GM08714 (cell line): ENCODE measurements around the gene U2AF1L4.

Experiments used
- H3K4me3 ChIP-seq: fragments of 200-500 bp; sonication (Bioruptor generic); 2 replicates; pipeline ENCODE4 v1.5.1; 2014; ENCODE audit warnings: mild to moderate bottlenecking, low read length, inconsistent platforms
- ZNF274 ChIP-seq: IDR thresholded peaks from 2 replicates; pipeline ENCODE4 v1.6.1; 2012; ENCODE audit warnings: mild to moderate bottlenecking, low read depth, low read length

The U2AF1L4 gene, protein sequence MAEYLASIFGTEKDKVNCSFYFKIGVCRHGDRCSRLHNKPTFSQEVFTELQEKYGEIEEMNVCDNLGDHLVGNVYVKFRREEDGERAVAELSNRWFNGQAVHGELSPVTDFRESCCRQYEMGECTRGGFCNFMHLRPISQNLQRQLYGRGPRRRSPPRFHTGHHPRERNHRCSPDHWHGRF

DNA sequence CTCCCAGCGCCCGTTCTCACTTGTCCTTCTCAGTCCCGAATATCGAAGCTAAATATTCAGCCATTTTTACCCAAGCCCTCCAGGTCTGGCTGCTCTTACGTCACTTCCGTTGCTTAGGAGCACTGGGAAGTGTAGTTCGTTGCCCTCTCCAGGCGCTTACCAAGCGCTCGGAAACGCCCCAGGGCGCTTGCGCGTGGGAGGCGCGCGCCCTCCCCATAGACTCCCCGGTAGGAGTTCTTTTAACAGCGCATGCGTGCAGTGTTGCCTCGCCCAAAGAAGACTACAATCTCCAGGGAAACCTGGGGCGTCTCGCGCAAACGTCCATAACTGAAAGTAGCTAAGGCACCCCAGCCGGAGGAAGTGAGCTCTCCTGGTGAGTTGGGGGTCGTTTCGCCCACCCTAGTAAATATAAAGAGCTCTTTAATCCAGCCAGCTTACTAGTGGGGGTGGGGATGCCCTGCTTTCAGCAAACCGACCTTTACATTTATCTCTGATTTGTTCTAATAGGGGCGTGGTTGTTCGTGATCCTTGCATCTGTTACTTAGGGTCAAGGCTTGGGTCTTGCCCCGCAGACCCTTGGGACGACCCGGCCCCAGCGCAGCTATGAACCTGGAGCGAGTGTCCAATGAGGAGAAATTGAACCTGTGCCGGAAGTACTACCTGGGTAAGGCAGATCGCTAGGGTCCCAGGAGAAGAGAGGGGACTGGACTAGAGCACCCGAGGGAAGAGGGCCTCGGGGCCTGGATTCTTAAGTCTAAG, at the start of gene U2AF1L4, which contains the start of gene PSENEN:
TSS of gene U2AF1L4 (minus strand) at position 91 of the 759 bp plus-strand sequence. CDS start at position 64, 27 bp downstream.
TSS of gene PSENEN (plus strand) at position 324 of the 759 bp plus-strand sequence. CDS start at position 604, 280 bp downstream.
- TF ChIP-seq ZNF274 = no peak
- H3K4me3 ChIP-seq = peak within 1 kb of the TSS; percentile 91

DNA sequence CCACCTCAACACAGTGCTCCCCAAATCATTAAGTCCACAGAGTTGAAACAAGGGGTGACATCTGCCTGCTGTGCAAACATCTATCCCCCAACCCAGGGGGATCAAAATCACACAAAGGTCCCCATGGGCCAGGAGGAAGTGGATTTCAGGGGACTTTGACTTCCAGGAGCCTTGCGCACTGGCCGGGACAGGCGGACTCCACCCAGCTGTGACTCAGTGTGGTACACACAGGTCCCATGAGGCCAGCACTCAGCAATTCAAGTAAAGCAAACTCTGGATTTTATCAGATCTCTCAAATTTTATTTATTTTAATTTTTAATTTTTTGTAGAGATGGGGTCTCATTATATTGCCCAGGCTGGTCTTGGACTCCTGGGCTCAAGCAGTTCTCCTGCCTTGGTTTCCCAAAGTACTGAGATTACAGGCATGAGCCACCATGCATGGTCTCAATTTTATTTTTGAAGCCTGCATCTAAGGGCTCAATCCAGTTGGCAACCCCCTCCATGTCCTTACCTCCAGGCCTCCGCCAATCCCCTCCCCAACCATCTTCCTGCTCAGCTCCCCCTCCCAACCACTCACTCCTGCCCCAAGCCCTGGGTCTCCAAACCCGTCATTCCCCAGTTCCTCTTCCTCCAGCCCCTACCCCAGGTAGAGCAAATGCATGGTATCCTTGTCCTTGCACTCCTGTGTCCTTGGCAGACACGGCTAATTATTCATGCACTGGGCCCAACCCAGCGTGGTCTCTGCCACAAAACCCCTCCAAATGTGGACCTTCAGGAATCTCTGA, 48.4 kb upstream of the U2AF1L4 start:
- TF ChIP-seq ZNF274 = no peak
- H3K4me3 ChIP-seq = no peak overlapping the region

DNA sequence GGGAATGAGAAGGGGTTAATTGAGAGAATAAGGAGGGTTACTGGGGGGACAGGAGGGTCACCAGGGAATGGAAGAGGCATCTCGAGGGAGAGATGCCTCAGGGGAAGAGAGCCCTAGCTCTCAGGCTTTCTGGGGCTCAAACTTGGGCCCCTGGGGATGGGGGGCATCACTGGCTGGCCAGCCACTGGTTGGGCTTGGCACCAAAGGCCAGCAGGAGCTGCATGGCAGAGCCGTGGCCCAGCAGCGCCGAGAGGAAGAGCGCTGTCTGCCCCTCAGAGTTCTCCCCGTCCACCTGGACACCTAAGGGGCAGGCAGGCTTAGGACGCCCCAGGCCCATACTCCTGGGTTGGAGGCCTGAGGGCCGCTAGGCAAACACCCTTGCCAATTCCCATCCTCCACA, 47.7 kb upstream of the U2AF1L4 start:
- no peak overlapping the region for H3K4me3 ChIP-seq
- TF ChIP-seq ZNF274 = no peak

DNA sequence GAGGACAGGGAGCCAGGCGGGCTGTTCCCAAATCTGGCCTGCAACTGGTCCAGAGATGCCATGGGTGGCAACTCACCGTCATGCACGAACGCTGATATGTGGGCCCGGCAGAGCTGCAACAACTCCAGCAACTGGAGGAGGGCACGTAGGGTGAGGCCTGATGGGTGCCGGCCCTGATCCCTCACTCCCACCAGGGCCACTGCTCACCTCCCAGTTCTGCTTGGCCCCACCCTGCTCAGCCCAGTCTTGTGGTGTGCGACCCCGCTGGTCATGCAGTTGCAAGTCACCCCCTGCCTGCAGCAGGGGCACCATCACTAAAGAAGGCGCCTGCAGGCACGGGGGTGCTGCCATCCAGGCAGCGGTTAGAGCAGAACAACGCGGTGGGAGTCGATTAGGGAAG, 47.1 kb upstream of the U2AF1L4 start:
- TF ChIP-seq ZNF274 = no peak
- no peak overlapping the region for H3K4me3 ChIP-seq

DNA sequence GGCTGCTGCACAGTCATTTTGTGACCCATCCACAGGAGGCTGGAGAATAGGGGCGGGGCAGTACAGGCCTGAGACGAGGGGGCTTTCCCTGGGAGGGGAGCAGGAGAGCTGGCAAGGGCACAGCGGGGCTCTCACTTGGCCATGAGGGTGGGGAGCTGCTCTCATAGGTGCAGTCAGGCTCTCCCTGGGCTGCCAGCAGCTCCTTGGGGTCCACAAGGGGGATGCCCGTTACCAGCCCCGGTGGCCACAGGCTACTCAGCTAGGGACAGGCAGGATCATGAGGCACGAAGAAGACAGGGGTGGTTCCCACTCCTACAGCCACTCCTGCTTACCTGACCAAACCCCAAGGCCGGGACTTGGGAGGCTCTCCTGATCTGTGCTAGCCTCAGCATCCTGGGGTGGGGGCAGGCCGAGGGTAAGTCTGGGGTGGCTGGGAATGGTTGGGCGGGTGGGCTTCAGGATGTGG, 46.6 kb upstream of the U2AF1L4 start:
- TF ChIP-seq ZNF274 = no peak
- no peak overlapping the region for H3K4me3 ChIP-seq

DNA sequence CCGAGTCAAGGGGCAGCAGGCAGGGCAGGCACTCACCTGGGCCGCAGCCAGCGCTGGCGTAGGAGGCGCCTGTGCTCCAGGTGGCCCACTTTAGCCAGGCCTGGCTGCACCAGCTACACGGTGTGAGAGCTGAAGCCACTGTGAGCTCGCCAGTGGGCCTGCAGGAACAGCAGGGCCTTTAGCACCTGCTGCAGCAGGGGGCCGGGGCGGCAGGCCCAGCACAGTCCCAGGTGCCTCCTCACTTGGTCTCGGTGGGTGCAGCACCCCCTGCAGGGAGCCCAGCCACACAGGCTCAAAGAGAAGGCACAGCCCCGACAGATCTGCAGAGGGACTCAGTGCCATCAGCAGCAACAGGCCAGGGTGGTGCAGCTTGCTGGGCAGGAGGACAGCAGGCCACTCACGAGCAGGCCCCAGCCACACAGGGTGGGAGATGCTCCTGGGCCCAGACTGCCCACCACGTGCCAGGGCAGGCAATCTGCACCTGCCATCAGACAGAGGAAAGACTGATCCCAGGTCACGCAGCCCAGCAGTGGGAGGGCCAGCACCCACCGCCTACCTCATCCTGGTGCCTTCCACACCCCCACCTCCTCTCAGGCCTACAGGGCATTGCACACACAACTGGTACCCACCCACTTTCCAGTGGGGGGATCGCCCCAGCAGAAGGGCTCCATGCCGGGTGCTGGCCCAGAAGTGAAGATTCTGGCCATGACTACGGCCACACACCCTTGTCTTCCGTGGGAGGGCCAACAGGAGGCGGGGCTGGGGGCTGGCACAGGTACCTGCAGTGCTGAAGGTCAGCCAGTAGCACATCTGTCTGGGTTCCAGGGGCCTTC, 46.0 kb upstream of the U2AF1L4 start:
- no peak overlapping the region for H3K4me3 ChIP-seq
- no peak for TF ChIP-seq ZNF274

DNA sequence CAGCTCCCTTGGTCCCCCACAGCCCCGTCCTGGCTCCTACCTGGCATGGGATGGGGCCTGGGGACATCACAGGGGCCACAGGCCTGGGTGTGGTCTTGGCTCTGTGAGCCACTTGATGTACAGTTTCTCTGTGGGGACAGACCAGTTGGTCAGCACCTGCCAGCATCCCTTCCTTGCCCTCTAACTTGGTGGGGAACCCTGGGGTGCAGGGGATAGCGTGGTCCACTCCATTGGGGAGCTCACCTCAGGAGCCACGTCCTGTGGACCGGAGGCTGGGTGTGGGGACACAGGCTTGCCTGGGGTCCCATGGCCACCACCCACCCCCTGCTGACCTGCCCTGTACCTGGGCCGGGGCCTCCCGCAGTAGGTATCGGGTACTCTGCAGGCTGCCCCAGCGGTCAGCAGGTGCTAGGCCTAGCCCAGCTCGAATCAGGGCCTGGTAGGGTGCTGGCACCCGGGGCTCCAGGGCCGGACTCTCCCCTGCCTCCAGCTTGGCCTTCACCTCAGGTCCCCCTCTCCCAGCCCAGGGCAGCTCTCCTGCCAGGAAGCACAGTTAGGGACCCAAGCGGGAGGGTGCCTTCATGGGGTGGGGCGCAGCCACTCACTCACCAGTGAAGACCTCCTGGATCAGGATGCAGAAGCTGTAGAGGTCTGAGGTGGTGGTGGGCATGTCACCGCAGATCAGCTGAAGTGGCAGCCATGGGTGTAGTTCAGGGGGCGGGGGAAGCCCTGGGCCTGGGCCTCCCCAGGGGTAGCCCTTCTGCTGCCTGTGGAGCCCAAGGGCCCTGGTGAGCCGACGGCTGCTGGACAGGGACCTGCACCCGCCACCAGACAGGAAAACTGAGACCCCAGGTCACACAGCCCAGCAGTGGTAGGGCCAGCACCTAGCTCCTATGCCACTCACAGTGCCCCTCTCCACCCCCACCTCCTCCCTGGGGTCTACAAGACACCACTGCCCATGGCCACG, 45.0 kb upstream of the U2AF1L4 start:
- no peak for TF ChIP-seq ZNF274

DNA sequence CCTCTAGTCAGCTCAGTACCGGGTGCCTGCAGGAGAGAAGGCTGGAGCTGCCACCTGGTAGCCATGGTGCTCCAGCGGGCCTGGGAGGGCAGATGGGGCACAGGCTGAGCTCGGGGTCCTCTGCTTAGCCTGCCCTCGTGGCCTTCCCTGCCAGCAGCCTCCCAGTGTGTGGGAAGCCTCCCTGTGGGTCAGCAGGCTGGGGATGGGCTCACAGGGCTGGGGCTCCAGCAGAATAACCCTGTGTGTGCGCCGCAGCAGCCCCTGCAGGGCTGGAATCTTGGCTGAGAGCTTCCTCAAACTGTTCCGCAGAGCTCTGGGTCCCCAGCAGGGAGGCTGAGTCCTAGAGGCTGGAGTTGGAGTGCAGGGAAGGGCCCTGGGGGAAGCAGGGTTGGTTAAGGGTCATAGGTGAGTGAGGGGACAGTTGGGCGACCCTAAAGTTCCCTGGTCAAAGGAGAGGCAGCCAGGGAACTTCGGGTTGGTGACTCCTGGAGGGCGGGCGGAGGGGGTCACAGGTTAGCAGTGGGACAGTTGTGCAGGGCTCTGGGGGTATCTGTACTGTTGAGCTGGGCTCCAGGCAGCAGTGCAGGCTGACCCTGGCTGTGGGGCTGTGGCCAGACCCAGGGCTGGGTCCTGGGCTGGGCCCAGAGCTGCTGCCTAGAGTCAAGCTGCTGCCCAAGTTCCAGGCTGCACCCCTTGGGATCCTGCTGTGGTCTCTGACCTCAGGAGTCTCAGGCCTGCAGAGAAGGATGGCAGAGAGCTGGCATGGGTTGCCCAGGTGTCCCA, 44.2 kb upstream of the U2AF1L4 start:
- no peak for TF ChIP-seq ZNF274
- H3K4me3 ChIP-seq = no peak overlapping the region

More for the DNA sequence above, 45.0 kb upstream of the U2AF1L4 start:
- no peak overlapping the region for H3K4me3 ChIP-seq

DNA sequence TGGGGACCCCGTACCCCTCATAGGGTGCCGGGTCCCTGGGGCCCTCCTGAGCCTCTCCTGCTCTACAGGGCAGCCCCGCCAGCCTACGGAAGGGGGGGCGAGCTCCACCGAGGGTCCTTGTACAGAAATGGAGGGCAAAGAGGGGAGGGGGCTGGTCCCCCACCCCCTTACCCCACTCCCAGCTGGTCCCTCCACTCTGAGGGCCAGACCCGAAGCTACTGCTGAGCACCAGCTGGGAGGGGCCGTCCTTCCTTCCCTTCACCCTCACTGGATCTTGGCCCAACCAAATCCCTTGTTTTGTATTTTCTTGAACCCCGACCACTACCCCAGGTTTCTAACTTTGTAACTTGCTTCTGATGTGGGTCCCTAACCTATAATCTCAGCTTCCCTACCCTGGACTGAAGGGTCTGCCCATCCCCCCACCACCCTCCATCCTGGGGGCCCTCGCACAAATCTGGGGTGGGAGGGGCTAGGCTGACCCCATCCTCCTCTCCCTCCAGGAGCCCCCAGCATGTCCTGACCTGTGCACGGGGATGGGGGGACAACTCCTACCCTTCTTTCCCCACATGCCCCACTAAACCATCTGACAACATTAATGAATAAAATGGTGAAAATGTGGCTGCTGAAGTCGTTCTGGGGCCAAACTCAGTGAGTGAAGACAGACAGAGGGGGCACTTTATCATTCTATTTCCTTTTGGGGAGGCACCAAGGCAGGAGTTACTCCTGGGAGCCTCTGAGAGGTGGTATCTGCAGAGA, 43.2 kb upstream of the U2AF1L4 start:
- no peak for TF ChIP-seq ZNF274
- H3K4me3 ChIP-seq = no peak overlapping the region

DNA sequence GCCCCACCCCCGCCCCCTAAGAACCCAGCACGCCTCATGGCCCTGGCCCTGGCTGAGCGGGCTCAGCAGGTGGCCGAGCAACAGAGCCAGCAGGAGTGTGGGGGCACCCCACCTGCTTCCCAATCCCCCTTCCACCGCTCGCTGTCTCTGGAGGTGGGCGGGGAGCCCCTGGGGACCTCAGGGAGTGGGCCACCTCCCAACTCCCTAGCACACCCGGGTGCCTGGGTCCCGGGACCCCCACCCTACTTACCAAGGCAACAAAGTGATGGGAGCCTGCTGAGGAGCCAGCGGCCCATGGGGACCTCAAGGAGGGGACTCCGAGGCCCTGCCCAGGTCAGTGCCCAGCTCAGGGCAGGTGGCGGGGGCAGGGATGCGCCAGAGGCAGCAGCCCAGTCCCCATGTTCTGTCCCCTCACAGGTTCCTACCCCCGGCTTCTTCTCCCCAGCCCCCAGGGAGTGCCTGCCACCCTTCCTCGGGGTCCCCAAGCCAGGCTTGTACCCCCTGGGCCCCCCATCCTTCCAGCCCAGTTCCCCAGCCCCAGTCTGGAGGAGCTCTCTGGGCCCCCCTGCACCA, 42.1 kb upstream of the U2AF1L4 start:
- H3K4me3 ChIP-seq = no peak overlapping the region
- no peak for TF ChIP-seq ZNF274

DNA sequence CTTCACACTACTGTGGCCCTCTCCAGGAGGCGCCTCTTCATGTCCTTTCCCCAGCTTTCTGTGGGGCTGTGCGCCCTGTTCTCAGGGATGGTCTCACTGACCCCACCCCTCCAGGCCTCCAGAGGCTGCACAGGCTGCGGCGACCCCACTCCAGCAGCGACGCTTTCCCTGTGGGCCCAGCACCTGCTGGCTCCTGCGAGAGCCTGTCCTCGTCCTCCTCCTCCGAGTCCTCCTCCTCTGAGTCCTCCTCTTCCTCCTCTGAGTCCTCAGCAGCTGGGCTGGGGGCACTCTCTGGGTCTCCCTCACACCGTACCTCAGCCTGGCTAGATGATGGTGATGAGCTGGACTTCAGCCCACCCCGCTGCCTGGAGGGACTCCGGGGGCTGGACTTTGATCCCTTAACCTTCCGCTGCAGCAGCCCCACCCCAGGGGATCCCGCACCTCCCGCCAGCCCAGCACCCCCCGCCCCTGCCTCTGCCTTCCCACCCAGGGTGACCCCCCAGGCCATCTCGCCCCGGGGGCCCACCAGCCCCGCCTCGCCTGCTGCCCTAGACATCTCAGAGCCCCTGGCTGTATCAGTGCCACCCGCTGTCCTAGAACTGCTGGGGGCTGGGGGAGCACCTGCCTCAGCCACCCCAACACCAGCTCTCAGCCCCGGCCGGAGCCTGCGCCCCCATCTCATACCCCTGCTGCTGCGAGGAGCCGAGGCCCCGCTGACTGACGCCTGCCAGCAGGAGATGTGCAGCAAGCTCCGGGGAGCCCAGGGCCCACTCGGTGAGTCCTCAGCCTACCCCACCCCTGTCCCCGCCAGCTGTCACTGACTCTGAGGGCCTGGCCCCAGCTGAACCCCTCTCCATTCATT, 41.3 kb upstream of the U2AF1L4 start:
- TF ChIP-seq ZNF274 = no peak
- no peak overlapping the region for H3K4me3 ChIP-seq
